HepG2 (cell line): ENCODE data around the gene TMED3. TPM values are rescaled to one million over a fixed set of nuclear protein-coding genes. Genes with fewer than 3 reads are reported as not detected.

ENCODE experiments used
- ATAC-seq: fragments of 200-7000 bp; cut with Tn5 transposase; 3 replicates; pipeline ENCODE4 v1.9.1; 2020; ENCODE audit warnings: mild to moderate bottlenecking, moderate library complexity
- BruUV-seq: library from RNA; stranded (reverse); fragments of 400-500 nt; replicated peaks from 2 replicates; lab custom pipeline; 2021; lab: Mats Ljungman, UMichigan
- CTCF ChIA-PET: fragments of 300-600 bp; formaldehyde crosslinking; extraction: SDS; loops from one replicate; lab custom pipeline; 2021; ENCODE audit warnings: low total read pairs, inconsistent platforms, low intra/inter-chr PET ratio; lab: Yijun Ruan, JAX
- POLR2A ChIA-PET: fragments of 350-600 bp; sonication (Branson Sonifier 250); formaldehyde crosslinking; loops from one replicate; lab custom pipeline; 2020; ENCODE audit warnings: antibody characterized with exemption, inconsistent platforms; lab: Yijun Ruan, JAX
- DNase-seq: peaks from one replicate; pipeline ENCODE4 v3.0.0-alpha.2; 2015; ENCODE audit warnings: low spot score
- FAIRE-seq: peaks from 3 replicates; lab custom pipeline; 2011; peaks lifted over from hg19 to GRCh38; lab: Jason Lieb, UNC
- H2AFZ ChIP-seq: one replicate; pipeline ENCODE4 v1.6.1; 2011; ENCODE audit warnings: low read length, inconsistent platforms
- H3K27ac ChIP-seq: fragments of 300-600 bp; 3 replicates; pipeline ENCODE4 v1.8.0; 2011; ENCODE audit warnings: mixed run types, mild to moderate bottlenecking, mixed read lengths, low read length, inconsistent platforms; ENCODE audit not compliant: insufficient read depth; ENCODE audit errors: extremely low read length
- H3K27me3 ChIP-seq, 2 experiments: fragments of 200-600 bp in 1 of 2; 2 replicates in 1 of 2; 3 replicates in 1 of 2; pipeline versions ENCODE4 v1.6.0 to v1.8.0; 2011; ENCODE audit warnings: low read length in 2 of 2, mild to moderate bottlenecking in 2 of 2, moderate library complexity in 2 of 2, inconsistent platforms in 1 of 2; ENCODE audit not compliant: insufficient read depth in 2 of 2, control insufficient read depth in 1 of 2
- H3K36me3 ChIP-seq, 2 experiments: fragments of 200-600 bp in 1 of 2; replicated peaks in 1 of 2; 2 replicates in 1 of 2; 3 replicates in 1 of 2; pipeline versions ENCODE4 v1.5.1 to v1.8.0; 2011; ENCODE audit warnings: low read length in 2 of 2, inconsistent platforms in 1 of 2; ENCODE audit not compliant: insufficient read depth in 2 of 2, control insufficient read depth in 1 of 2
- H3K4me1 ChIP-seq: 2 replicates; pipeline ENCODE4 v1.5.1; 2012; ENCODE audit warnings: low read length, inconsistent platforms; ENCODE audit not compliant: insufficient read depth
- H3K4me2 ChIP-seq: 2 replicates; pipeline ENCODE4 v1.6.0; 2011; ENCODE audit warnings: low read depth, low read length, inconsistent platforms
- H3K4me3 ChIP-seq, 3 experiments: fragments of 200-600 bp in 1 of 3; sonication (generic), shearing (Covaris generic) in 1 of 3; replicated peaks in 1 of 3; 2 replicates each; pipeline ENCODE4 v1.5.1; 2011 to 2016; ENCODE audit warnings: low read length in 3 of 3, inconsistent platforms in 2 of 3, low read depth in 2 of 3, mild to moderate bottlenecking in 2 of 3, control low read depth in 1 of 3, mixed read lengths in 1 of 3; ENCODE audit not compliant: insufficient read depth in 1 of 3
- H3K79me2 ChIP-seq: one replicate; pipeline ENCODE4 v1.6.1; 2011; ENCODE audit warnings: low read length, inconsistent platforms; ENCODE audit not compliant: insufficient read depth
- H3K9ac ChIP-seq: 2 replicates; pipeline ENCODE4 v1.6.0; 2011; ENCODE audit warnings: mild to moderate bottlenecking, low read depth, low read length, inconsistent platforms; ENCODE audit not compliant: insufficient read depth
- H3K9me3 ChIP-seq: 2 replicates; pipeline ENCODE4 v1.5.1; 2012; ENCODE audit warnings: mild to moderate bottlenecking, low read length
- H4K20me1 ChIP-seq: 2 replicates; pipeline ENCODE4 v1.6.0; 2011; ENCODE audit warnings: inconsistent platforms, mild to moderate bottlenecking, low read length, moderate library complexity; ENCODE audit not compliant: insufficient read depth
- BCLAF1 ChIP-seq: fragments of 450-650 bp; IDR thresholded peaks from 2 replicates; pipeline ENCODE4 v1.6.1; 2017; ENCODE audit warnings: mild to moderate bottlenecking
- CEBPG ChIP-seq: IDR thresholded peaks from 2 replicates; pipeline ENCODE4 v1.6.1; 2016
- DDIT3 ChIP-seq: sonication (generic); formaldehyde crosslinking; IDR thresholded peaks from 2 replicates; pipeline ENCODE4 v1.4.0; 2020; ENCODE audit warnings: mild to moderate bottlenecking, missing genetic modification reagents
- FOXC1 ChIP-seq: sonication (generic); formaldehyde crosslinking; IDR thresholded peaks from 2 replicates; pipeline ENCODE4 v1.8.0; 2022; ENCODE audit warnings: mild to moderate bottlenecking, missing genetic modification reagents, borderline replicate concordance
- HOXA7 ChIP-seq: sonication (generic); formaldehyde crosslinking; IDR thresholded peaks from 2 replicates; pipeline ENCODE4 v1.8.1; 2022; ENCODE audit warnings: mild to moderate bottlenecking, missing genetic modification reagents, moderate library complexity
- MAFG ChIP-seq: sonication (generic); formaldehyde crosslinking; IDR thresholded peaks from 2 replicates; pipeline ENCODE4 v1.5.1; 2020; ENCODE audit warnings: mild to moderate bottlenecking, missing genetic modification reagents
- MAZ ChIP-seq, 2 experiments: sonication (generic) in 1 of 2; formaldehyde crosslinking in 1 of 2; IDR thresholded peaks; 2 replicates each; pipeline versions ENCODE4 v1.5.0 to v1.6.1; 2012 to 2020; ENCODE audit warnings: low read depth in 2 of 2, mild to moderate bottlenecking in 2 of 2, borderline replicate concordance in 1 of 2, improper control_type of control experiment in 1 of 2, low read length in 1 of 2, missing genetic modification reagents in 1 of 2, moderate library complexity in 1 of 2
- MTA3 ChIP-seq: sonication (generic); formaldehyde crosslinking; IDR thresholded peaks from 2 replicates; pipeline ENCODE4 v1.4.0; 2020; ENCODE audit warnings: missing genetic modification reagents
- NAIF1 ChIP-seq: sonication (generic); formaldehyde crosslinking; IDR thresholded peaks from 2 replicates; pipeline ENCODE4 v1.5.0; 2020; ENCODE audit warnings: mild to moderate bottlenecking, missing genetic modification reagents, borderline replicate concordance
- NFE2 ChIP-seq: sonication (generic); formaldehyde crosslinking; IDR thresholded peaks from 2 replicates; pipeline ENCODE4 v1.4.0; 2020; ENCODE audit warnings: missing genetic modification reagents
- RAD21 ChIP-seq: fragments of 450-650 bp; formaldehyde crosslinking; IDR thresholded peaks from 2 replicates; pipeline ENCODE4 v1.5.0; 2020; ENCODE audit warnings: mild to moderate bottlenecking
- SIN3B ChIP-seq: fragments of 150-350 bp; IDR thresholded peaks from 2 replicates; pipeline ENCODE4 v1.6.1; 2014; ENCODE audit warnings: low read length
- YEATS4 ChIP-seq: sonication (generic); formaldehyde crosslinking; IDR thresholded peaks from 2 replicates; pipeline ENCODE4 v1.4.0; 2020; ENCODE audit warnings: missing genetic modification reagents, borderline replicate concordance
- ZBTB20 ChIP-seq: sonication (generic); formaldehyde crosslinking; IDR thresholded peaks from 2 replicates; pipeline ENCODE4 v1.8.1; 2023; ENCODE audit warnings: missing genetic modification reagents, low read depth, mild to moderate bottlenecking, borderline replicate concordance
- ZBTB49 ChIP-seq: sonication (generic); formaldehyde crosslinking; IDR thresholded peaks from 2 replicates; pipeline ENCODE4 v1.4.0; 2020; ENCODE audit warnings: missing genetic modification reagents, borderline replicate concordance
- ZC3H13 ChIP-seq: sonication (generic); formaldehyde crosslinking; IDR thresholded peaks from 2 replicates; pipeline ENCODE4 v1.8.1; 2023; ENCODE audit warnings: mild to moderate bottlenecking, missing genetic modification reagents, moderate library complexity
- ZNF354B ChIP-seq: sonication (generic); formaldehyde crosslinking; IDR thresholded peaks from 2 replicates; pipeline ENCODE4 v1.8.0; 2022; ENCODE audit warnings: mild to moderate bottlenecking, missing genetic modification reagents
- ZNF530 ChIP-seq: sonication (generic); formaldehyde crosslinking; IDR thresholded peaks from 2 replicates; pipeline ENCODE4 v1.5.0; 2020; ENCODE audit warnings: low read depth, mild to moderate bottlenecking, missing genetic modification reagents
- ZNF781 ChIP-seq: sonication (generic); formaldehyde crosslinking; IDR thresholded peaks from 2 replicates; pipeline ENCODE4 v1.5.1; 2020; ENCODE audit warnings: borderline replicate concordance, mild to moderate bottlenecking, missing genetic modification reagents; ENCODE audit errors: not compliant biosample characterization
- WGBS: methylation state at CpG from one replicate; pipeline ENCODE4 v1.1.6; 2017; ENCODE audit warnings: low lambda C conversion rate; 5-methylcytosine and 5-hydroxymethylcytosine counted together
- in situ Hi-C: cut with HindIII; loops from 2 replicates; pipeline ENCODE4 v1.10.0; 2017; ENCODE audit warnings: low pct_unique_long_range_greater_than_20kb; ENCODE audit not compliant: extremely low pct_ligation_motif_present
- intact Hi-C: fragments of 100-400 bp; cut with micrococcal nuclease; formaldehyde crosslinking; loops from one replicate; pipeline ENCODE4 v1.10.0; 2022; ENCODE audit not compliant: unreplicated experiment
- polyA plus RNA-seq, 8 experiments: library from polyadenylated mRNA; depleted of rRNA in 3 of 8; stranded (reverse) in 7 of 8; unstranded in 1 of 8; fragments of >200 nt; fragmentation: Illumina TruSeq in 4 of 8; extraction: Trizol in 4 of 8; gene quantifications; 2 replicates each; pipeline versions ENCODE4 v1.2.1 to v1.2.3, GENCODE V29; 2011 to 2016; ENCODE audit warnings: low read depth in 4 of 8, missing spikeins in 1 of 8, mixed read lengths in 1 of 8; ENCODE audit not compliant: insufficient read depth in 1 of 8
- total RNA-seq, 5 experiments: library from RNA; depleted of rRNA; stranded (reverse); fragments of >200 nt; fragmentation: Illumina TruSeq; extraction: Trizol; gene quantifications; 2 replicates each; pipeline ENCODE4 v1.2.3, GENCODE V29; 2016; ENCODE audit warnings: low read depth in 1 of 5

Gene TMED3
- total and polyA plus RNA-seq, 2 of the 13 experiments (the other 11 are each of a cell fraction or from before 2014, with no cell fraction given), result 125 to 155 TPM

- TF ChIP-seq CEBPG (CRISPR knock-in tag) (no peak), MTA3 (CRISPR knock-in tag) (no peak), RAD21 (CRISPR knock-in tag) (no peak), NFE2 (no peak)
These were observed 28.8 kb downstream of the TMED3 start (continued) for GRCh38 chr15:79339588-79340314.

- intact Hi-C loops, result loop anchor here (1.0 kb wide), 1 partner anchor 513 kb away; no protein-coding TSS in a partner anchor
- Histone ChIP-seq H3K4me2 (no peak overlapping the region), H3K9ac (no peak overlapping the region), H3K27ac (no peak overlapping the region), H4K20me1 (no peaks in the 10 kb centered on the region), H2AFZ (no peak overlapping the region), H3K79me2 (no peaks in the 10 kb centered on the region), H3K4me1 (no peaks in the 10 kb centered on the region), H3K27me3 (no peaks in the 10 kb centered on the region), H3K36me3 (no peaks in the 10 kb centered on the region), H3K9me3 (0 out of 2 replicates have a peak, but pooled peaks cover 3% of the 10 kb centered on the region), H3K4me3 (no peak overlapping the region)
- no TSS peak for BruUV-seq
- ATAC-seq, result no peak
- CTCF ChIA-PET, result no interaction called here
- DNase-seq, result no peak
- 68% methylated on average over 5 of the region's 5 CpGs for WGBS
- POLR2A ChIA-PET, result no interaction called here
- FAIRE-seq, result no peak
- in situ Hi-C loops, result no loop called here
- TF ChIP-seq ZBTB20 (CRISPR knock-in tag) (no peak), MAZ (IDR thresholded peaks at IDR 0.05; ENCODE audit: borderline replicate concordance, low read depth, low read length) (no peak), MAZ (CRISPR knock-in tag; IDR thresholded peaks at IDR 0.05; ENCODE audit: low read depth) (no peak), SIN3B (no peak), ZNF530 (no peak), NAIF1 (no peak), DDIT3 (CRISPR knock-in tag) (no peak), FOXC1 (no peak), BCLAF1 (no peak), HOXA7 (no peak), ZBTB49 (no peak), ZNF781 (CRISPR knock-in tag) (no peak), ZNF354B (CRISPR knock-in tag) (no peak), YEATS4 (no peak), ZC3H13 (CRISPR knock-in tag) (no peak), MAFG (CRISPR knock-in tag) (no peak)
These were observed 29.3 kb downstream of the TMED3 start for GRCh38 chr15:79340315-79340602.
